GM18870 (cell line): Measurements from ENCODE around the gene RANBP10.

Source experiments
- ATAC-seq: cut with Tn5 transposase; IDR thresholded peaks from one replicate; pipeline ENCODE4 v1.9.1; 2021; ENCODE audit warnings: moderate library complexity; ENCODE audit not compliant: unreplicated experiment

Gene RANBP10

GRCh38 chr16:67828651-67829050 lies 22.3 kb upstream of the RANBP10 start:
- ATAC-seq = no peak

GRCh38 chr16:67825906-67826305 lies 19.5 kb upstream of the RANBP10 start:
- ATAC-seq = no peak

DNA sequence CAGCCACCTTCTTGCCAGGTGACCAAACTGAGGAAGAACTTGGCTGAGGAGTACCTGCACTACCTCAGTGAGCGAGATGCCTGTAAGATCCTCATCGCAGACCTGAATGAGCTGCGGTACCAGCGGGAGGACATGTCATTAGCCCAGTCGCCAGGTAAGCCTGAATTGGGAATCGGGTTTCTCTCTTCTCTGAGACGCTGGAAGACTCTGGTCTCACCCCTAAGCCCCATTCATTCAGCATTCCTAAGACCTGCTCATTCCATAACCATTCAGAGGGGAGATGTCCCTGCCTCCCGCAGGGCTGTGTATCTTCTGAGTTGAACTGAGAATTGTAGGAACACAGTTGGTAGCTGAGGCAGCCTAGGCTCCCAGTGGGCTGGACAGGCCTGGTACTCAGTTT lies 18.8 kb upstream of the RANBP10 start:
- ATAC-seq = no peak

DNA sequence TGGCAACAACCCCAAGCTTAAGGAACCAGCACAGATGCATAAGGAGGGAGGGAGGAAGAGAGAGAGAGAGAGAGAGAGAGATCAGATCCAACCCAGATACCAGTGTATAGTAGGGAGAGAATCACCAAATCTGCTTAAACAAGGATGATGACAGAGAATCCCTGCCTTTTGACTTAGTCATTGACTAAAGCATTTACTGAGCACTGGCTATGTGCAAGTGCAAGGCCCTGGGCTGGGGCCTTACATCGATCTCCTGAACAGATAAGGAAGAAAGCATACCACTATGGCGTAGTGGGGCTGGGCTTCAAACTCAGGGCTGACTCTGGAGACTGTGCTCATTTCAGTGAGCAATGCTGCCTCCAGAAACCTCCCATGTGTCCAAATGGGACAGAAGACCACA lies 16.2 kb upstream of the RANBP10 start:
- ATAC-seq = no peak

DNA sequence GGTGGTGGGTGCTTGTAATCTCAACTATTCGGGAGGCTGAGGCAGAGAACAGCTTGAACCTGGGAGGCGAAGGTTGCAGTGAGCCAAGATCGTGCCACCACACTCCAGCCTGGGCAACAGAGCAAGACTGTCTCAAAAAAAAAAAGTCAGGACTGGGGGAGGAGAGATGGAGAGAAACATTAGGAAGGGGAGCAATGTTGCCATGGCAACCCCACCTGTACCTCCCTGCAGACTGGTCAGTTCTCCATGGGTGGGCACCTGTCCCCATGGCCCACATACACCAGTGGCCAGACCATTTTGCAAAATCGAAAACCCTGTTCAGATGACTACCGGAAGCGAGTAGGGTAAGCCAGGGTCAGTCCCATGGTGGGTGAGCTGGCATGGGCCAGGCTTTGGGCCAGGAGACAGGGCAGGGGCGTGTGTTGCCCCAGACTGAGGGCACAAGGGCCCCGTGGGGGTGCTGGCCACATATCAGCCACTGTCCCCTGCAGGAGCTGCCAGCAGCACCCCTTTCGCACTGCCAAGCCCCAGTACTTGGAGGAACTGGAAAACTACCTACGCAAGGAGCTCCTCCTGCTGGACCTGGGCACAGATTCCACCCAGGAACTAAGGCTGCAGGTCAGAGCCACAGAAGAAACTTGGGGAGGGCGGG lies 14.4 kb upstream of the RANBP10 start:
- ATAC-seq = no peak

DNA sequence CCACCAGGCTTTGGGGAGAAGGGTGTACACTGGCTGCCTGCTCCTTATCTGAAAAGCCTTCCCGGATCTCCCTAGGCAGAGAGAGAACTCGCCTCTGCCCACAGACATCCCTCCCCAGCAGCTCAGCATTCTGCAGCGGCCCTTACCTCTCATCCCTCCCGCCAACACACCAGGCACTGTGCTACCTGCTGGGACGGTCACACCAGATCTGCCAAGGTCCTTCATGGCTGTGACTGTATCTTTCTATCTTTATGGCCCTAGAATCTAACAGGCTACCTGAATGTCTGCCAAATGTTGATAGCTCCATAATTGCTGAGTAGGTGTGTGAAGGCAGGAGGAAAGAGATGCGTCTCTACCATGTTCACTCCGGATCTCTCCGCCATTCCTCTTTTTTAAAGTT lies 8.2 kb upstream of the RANBP10 start:
- no peak for ATAC-seq

- ATAC-seq = no peak
Observed at GRCh38 chr16:67811899-67812298, 5.5 kb upstream of the RANBP10 start.

GRCh38 chr16:67807148-67807682 lies 855 bp upstream of the RANBP10 start:
- ATAC-seq = no peak

DNA sequence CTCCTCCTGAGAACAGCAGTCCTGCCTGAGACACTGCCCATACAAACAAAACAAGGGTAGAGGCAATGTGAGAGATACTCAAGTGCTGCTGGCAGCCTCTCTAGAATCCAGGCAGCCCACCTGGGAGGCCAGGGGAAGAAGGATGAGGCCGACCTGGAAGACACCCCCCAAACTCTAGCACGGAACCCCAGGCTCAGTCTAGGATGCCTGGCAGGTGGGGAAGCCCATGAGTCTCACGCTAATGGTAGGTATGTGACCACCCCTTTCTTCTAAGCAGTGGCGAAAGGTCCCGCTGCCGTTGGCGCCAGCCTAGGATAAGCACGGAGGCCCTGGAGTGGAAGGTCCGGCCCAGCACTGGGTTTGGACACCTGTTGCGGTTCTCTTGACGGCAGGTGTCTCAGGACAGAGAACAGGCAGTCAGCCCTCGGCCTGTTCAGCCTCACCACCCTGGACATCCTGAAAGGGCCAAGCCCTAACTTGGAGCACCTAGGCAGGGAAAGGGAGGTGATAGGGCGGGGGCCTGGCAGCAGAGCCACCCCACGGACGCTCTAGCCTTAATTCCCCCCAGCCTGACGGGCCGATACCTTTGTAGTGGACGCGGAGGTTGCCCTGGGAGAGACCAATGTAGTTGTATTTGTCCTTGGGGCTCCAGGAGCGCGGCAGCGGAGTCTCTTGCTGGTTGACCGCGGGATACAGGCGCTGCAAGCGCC lies 487 bp downstream of the RANBP10 start:
- ATAC-seq = peak; percentile 3

DNA sequence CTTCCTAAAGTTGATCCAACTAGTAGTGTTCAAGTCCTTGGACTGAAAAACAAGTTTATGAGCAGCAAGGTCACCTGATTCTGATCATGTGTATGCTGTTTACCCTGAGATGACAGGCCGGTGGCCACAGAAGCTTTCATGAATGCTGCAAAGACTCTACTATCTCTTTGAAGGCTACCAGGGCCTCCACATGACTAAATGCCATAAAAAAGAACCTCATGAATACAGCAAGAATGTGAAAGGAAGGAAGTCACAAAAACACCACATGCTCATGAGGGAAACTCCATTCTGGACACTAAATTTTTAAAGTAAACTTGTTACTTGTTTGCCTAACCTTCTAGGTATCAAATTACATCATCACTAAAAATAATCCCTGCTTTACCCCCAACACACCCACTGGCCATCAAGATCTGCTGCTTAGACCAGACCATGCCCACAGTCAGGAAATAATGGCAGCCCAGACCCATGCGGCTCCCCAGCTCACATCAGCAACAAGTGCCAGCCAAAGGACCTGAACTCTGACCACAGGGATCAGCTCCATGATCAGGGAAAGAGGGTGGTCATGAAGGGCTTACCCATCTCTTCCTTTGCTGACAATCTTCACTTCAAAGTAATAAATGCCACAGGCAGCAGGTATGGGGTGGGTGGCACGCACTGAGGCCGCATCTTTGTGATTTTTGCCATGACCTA lies 1.4 kb downstream of the RANBP10 start:
- no peak for ATAC-seq

DNA sequence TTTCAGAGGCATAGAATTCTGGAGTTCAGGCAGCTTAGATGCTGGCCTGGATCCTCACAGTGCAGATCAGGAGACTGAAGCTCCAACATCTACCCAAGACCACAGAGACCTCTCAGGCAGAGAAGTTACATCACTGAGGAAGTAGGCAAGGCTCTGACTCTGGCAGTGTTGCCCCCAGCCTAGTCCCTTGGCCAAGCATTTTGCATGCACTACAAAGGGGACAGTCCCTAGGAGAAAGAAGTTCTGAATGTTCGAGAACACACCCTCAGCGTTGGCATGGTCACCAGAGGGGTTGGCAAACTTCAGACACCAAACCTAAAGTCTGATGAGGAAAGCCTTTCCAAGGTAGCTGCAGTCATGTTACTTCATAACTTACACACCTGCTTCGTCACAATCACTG lies 2.5 kb downstream of the RANBP10 start:
- no peak for ATAC-seq

GRCh38 chr16:67801883-67802282 lies 4.5 kb downstream of the RANBP10 start:
- ATAC-seq = no peak

DNA sequence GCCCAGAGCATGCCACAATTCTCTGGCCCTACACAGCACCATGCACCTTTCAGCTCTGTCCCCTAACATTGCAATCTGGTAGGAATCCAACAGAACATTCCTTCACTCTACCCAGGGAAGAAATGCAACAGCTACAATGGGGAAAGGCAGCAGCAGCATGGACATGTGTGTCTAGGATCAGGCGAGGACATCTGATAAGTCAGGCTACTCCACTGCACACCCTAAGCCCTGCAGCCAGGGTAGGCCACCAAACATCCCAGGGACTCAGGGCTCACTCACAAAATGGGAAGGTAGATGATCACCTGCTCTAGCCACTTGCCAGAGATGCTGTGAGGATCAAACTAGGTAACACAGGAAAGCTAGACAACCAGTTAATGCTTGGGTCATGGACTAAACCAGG lies 5.1 kb downstream of the RANBP10 start:
- no peak for ATAC-seq

DNA sequence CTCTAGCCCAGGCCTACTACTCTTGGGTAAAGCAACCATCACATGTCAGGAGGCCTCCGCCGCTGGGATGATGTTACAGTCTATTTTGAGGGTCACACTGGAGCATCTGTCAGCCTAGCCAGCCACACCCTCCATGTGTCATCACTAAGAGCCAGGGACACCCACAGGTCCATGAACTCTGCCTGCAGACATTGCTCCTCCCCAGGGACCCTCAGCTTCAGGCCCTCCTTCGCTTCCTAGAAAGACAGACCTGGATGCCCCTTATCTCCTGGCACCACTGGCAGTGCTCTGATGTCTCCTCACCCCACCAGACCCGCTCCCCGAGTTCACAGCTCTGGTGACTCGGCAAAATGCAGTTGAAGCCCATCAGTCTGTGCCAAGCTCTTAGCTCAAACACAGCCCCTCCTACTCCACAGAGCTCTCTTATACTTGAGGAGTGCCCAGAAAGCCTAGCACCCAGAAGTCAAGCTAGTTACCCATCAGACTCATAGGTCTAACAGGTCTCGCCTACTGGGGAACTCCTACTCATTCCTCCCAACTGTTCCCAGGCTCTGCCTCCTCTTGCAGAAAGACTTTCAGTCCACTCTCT lies 5.9 kb downstream of the RANBP10 start:
- no peak for ATAC-seq

DNA sequence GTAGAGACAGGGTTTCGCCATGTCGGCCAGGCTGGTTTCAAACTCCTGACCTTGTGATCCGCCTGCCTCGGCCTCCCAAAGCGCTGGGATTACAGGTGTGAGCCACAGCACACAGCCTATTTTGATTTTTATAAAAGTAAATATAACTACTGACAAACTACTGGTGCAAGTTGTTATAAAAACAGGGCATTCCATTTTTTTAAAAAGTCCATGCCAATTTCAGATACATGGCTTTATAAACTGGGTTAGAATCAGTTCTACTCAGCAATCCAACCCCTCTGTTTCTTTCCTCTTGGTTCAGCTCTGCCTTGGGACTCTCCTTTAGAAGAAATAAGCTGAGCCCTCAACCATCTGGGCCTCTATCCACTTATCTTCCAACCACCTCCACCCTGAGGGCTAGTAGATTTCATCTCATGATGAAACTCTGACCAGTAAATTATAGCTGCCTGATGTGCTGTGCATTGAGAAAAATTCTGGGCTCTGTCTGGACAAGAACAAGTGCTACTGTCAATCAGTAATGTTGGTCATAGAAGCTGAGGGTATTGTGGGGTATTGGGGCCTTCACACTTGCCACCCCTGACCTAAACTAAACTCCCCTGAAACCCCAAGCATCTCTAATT lies 10.2 kb downstream of the RANBP10 start:
- ATAC-seq = no peak

- ATAC-seq = no peak
Observed at GRCh38 chr16:67790071-67790470, 16.3 kb downstream of the RANBP10 start.

DNA sequence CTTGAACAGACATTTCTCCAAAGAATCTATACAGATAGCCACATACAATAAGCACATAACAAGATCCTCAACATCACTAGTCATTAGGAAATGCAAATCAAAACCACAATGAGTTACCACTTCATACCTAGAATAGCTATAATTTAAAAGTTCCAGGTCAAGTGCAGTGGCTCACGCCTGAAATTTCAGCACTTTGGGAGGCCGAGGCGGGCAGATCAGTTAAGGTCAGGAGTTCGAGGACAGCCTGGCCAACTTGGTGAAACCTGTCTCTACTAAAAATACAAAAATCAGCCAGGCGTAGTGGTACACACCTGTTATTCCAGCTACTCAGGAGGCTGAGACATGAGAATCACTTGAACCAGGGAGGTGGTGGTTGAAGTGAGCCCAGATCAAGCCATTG lies 19.9 kb downstream of the RANBP10 start:
- no peak for ATAC-seq

GRCh38 chr16:67783353-67783725 lies 23.0 kb downstream of the RANBP10 start:
- no peak for ATAC-seq

DNA sequence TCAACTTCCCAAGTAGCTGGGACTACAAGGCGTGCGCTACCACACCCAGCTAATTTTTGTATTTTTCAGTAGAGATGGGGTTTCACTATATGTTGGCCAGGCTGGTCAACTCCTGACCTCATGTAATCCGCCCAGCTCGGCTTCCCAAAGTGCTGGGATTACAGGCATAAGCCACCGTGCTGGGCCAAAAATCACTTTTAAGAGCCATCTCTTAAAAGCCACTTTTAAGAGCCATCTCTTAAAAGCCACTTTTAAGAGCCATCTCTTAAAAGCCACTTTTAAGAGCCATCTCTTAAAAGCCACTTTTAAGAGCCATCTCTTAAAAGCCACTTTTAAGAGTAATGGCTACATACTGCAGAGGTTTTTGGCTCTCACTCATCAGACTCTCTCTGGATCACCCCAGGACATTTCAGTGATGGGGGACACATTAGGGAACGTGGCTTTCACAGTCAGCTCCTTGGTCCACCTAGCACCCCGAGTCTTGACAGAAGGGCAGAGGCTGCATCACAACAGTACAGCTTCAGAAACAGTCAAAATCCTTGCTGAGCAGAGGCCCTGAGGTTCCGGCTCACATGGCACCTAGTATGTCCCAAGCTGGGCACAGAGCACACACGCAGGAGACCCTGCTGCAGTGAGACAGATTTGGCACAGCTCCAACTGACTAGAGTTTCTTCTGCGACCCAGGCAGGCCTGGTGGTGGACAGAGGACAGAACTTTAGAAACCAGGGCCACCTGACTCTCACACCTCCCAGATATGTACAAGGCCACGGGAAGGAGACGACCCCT lies 23.6 kb downstream of the RANBP10 start:
- no peak for ATAC-seq

DNA sequence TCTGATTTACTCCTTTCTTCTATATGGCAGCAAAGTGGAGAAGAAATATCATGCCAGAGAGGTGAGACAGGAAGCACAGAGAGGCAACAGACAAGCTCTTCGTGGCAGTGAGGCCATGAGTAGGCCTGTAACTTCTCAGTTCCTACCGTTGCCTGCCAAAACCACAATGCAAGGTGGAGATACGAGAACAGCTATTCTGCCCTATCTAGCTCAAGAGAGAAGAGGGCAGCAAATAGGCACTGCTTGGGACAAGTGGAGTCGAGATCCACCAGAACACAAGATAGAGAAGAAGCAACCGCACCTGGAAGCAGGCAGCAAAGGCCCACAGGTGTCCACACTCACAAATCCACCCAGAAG lies 24.8 kb downstream of the RANBP10 start:
- no peak for ATAC-seq
